ENCODE measurements around the gene TMEM245.
"Not testable (repeated sequence)": the region's sequence is repeated elsewhere in the genome, so short reads cannot be mapped to it uniquely, and the experiment has no call there.

TMEM245 gene

DNA sequence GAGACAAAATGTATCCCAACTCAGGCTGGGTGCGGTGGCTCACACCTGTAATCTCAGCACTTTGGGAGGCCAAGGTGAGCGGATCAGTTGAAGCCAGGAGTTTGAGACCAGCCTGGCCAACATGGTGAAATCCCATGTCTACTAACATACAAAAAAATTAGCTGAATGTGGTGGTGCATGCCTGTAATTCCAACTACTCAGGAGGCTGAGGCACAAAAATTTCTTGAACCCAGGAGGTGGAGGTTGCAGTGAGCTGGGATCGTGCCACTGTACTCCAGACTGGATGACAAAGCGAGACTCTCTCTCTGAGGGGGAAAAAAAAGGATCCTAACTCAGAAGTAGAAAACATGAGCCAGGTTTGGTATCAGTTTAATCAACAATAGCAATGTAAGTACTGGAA lies 66.6 kb downstream of the TMEM245 start:
- DNase-seq: not testable (repeated sequence)

GRCh38 chr9:109052416-109052815 lies 67.3 kb downstream of the TMEM245 start:
- no peak for DNase-seq

- no peak for DNase-seq
Observed at GRCh38 chr9:109051733-109052132, 68.0 kb downstream of the TMEM245 start.

GRCh38 chr9:109050444-109050843 lies 69.3 kb downstream of the TMEM245 start:
- no peak for DNase-seq

GRCh38 chr9:109048822-109049221 lies 70.9 kb downstream of the TMEM245 start:
- DNase-seq: no peak

DNA sequence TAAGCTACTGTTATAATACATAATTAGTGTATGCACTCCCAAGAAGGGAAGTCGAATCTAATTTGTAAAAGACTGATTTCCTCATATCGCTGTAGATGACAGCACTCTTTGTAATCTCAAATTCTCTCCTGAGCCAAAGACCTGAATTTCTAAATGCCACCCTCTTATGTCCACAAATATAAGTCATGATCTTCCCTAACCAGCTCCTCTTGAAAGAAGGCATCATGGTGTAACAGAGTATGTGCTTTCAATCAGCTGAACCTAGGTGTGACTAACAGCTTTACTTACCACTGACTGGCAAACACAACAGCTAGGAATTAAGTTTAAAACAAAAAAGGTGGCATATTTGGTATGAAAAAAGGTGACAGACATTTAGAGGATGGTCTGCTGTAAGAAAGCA lies 72.5 kb downstream of the TMEM245 start:
- DNase-seq: no peak

DNA sequence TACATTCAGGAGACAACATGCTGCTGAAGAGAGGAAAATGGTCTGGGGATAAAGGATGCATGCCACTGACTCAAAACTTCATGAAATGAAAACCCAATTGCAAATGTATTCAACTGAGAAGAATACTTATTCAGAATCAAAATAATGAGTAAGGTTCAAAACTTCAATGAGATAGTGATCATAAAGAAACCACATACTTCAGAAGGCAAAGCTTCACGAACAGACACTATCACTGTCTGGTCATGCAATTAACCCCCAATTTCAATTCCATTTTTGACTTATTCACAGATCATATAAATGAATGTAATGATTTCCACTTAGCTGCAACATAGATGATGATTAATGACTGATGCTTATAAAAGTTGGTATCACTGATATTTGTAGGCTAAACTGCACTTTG lies 73.4 kb downstream of the TMEM245 start:
- no peak for DNase-seq

- no peak for DNase-seq
Observed at GRCh38 chr9:109043578-109043977, 76.2 kb downstream of the TMEM245 start.

DNA sequence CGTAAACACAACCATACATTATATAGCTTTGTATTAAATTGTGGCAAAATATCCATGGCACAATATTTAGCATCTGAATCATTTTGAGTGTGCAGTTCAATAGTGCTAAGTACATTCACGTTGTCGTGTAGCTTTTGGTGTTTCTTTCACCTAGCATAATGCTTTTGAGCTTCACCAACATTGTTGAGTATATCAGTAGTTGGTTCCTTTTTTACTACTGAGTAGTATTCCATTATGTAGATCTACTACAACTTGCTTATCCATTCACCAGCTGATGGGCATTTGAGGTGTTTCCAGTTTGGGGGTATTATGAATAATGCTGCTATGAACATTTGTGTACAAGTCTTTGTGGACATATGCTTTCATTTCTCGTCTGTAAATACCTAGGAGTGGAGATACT lies 79.2 kb downstream of the TMEM245 start:
- no peak for DNase-seq

DNA sequence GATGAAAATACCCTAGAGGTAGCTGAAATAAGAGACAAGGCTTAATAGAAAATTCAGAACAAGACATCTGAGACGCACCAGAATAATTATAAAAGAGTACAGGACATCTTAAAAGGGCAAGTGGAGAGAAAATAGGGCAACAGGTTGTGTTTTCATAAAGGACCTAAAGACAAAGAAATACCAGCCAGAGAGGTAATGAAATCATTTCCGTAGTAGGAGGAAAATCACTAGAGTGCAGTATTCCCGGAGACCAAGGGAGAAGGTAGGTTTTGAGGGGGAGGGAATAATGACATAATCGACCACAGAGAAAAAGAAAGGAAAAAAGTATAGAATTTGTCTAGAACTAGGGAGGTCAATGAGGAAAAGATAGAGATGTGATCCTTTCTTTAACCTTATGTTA lies 80.2 kb downstream of the TMEM245 start:
- DNase-seq: no peak

DNA sequence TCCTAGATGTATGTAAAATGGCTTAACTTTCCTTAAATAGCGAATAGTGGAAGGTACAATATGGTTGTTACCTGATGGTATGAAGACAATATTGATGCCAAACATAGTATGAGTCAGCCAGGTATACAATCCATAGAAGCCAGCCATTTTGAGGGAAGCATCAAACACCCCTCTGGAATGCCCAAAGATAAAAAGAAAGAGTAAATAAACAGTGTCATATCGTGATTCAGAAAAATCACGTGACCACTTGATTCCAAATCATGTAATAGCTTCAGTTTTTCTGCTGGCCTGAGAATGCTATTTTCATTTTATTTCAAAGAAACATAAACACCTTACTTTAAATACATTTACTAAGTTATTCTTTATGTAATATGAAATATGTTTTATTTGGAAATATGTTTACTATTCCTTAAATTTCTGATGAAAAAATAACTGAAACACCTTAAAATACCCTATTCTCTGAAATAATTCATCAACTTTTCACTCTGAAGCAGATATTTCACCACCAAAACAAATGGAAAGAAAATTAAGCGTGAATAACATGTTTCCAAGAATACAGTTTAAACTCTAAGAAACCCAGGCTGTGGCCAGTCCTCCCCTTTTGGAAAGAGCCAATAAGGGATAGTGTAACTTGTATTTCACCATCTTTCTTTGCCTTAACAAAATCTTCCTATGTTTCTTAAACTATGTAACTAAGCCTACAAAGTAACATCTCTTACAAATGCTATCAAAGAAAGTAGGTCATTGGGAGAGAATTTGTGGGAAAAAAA lies 81.6 kb downstream of the TMEM245 start:
- no peak for DNase-seq

DNA sequence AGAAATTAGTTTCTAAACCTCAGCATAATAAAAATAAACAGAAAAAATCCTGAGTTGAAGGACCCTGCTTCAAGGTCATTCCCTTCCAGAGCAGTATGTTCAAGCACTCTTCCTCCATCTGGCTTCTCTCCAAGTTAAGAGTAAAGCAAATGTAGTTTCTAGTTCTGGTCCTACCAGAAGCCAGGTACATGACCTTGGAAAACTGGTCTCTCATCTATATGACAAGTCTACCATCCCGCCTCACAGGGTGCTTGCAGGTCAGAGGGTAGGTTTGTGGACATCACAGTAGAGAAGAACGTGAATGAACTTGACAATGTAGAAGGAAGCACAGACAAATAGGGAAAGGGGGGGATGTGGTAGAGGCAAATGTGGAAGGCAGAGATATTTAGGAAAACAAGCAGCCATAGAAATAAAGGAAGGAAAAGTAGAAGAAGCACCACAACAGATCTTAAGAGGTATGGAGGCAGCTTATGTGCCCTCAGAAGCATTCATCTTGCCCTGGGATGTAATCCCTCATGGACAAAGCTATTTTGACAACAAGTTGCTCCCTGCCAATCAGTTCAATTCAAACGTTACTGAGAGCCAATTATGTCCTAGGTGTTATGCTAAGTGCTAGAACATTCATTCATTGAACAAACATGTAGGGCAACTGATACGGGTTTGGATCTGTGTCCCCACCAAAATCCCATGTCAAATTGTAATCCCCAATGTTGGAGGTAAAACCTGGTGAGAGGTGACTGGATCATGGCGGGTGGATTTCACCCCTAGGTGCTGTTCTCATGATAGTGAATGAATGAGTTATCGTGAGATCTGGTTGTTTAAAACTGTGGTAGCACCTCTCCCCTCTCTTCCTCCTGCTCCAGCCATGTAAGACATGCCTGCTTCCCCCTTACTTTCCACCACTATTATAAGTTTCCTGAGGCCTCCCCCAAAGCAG lies 82.7 kb downstream of the TMEM245 start:
- DNase-seq: no peak

DNA sequence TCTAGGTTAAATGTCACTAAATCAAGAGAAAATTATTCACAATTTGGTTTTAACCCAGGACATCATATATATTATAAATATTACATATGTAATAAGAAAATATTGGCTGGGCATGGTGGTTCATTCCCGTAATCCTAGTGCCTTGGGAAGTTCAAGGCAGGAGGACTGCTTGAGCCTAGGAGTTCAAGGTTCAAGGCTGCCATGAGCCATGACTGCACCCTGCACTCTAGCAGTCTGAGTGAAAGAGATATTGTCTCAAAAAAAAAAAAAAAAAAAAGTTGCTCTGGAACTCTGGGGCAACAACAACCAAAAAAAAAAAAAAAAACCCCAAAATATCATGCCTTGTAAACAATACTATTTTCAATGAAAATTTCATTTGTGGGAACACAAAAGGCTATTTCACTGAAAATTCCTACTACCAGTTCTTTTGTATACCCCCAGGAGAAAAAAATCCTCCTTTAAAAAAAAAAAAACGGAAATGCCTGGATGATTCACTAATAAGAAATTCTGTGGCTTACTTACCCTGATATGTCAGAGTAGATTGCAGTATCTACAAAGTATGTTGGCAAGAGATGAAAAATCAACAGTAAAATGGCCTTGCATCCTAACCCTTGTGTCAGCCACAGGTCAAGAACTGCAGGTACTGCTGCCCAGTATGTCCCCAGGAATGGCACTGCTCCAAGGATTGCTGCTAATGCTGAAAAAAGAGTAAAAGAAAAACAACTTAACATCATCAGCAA lies 83.9 kb downstream of the TMEM245 start:
- no peak for DNase-seq

DNA sequence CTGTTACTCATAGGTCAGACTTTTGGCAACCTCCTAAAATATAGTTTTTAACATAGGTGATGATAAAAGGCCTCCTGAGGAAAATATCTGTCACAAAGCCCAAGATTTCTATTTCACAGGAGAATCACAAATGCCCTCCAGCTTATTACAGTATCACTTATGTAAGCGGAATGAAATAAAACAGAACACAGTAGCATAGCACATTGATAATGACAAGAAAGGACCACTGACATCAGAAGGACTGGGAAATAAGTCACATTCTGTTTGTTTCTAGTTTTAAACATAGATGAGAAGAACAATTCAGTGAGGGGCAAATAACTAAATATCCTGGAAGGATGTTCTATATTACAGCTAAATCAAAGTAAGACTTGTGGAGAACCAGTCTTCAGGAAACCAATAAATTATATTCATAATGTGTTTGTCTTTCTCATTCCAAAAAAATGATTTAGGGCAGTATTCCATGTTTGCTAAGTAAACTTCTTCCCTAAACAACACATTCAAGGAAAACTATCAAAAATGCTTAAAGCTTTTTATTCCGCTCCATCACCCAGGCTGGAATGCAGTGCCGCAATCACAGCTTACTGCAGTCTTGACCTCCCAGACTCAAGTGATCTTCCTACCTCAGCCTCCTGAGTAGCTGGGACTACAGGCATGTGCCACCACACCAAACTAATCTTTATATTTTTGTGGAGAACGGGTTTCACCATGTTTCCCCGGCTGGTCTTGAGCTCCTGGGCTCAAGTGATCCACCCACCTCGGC lies 85.6 kb downstream of the TMEM245 start:
- DNase-seq: no peak

DNA sequence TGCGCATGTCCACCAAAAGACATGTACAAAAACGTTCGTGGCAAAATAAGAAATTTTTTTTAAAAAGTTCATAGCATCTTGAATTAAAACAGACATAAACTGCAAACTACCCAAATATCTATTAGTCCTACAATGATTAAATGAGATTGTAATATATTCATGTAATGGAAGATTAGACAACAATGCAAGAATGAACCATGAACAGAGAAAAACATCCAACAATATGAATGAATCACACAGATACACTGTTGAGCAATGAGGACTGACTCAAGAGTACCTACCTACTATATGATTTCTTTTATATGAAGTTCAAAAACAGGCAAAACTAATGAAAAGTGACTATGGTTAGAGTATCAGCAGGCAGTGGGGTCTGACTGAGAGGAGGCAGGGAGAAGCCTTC lies 88.5 kb downstream of the TMEM245 start:
- no peak for DNase-seq

DNA sequence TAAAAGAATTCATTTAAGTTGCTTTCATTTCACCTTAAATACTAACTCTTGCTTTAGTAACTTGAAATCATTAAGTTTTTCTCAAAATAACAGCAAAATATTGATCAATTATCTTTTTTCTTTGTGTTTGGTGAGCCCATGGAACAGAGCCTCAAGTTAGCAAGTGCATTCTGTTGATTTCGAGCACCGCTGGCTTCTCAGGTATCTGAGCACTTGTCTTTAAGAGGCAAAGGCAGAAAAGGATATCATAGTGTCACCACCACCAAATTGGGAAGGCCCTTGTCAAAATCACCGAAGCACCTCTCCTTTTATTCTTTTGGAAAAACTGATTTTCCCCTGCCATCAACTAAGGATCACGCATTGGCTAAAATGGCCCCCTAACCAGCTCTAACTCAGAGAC lies 89.3 kb downstream of the TMEM245 start:
- DNase-seq: no peak

DNA sequence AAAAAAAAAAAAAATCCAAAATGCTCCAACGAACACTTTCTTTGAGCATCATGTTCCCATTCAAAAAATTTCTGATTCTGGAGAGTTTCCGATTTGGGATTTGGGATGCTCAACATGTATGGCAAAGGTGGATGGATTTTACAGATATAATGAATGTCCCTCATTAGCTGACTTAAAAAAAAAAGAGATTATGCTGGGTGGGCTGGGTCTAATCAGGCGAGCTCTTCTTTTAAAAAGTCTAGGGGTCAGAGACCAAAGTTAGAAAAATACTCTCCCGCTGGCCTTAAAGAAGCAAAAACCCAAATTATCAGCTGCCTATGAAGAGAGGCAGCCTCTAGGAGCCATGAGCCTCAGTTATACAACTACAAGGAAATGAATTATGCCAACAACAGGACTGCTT lies 91.3 kb downstream of the TMEM245 start:
- DNase-seq: no peak

GRCh38 chr9:109027176-109027575 lies 92.6 kb downstream of the TMEM245 start:
- no peak for DNase-seq

DNA sequence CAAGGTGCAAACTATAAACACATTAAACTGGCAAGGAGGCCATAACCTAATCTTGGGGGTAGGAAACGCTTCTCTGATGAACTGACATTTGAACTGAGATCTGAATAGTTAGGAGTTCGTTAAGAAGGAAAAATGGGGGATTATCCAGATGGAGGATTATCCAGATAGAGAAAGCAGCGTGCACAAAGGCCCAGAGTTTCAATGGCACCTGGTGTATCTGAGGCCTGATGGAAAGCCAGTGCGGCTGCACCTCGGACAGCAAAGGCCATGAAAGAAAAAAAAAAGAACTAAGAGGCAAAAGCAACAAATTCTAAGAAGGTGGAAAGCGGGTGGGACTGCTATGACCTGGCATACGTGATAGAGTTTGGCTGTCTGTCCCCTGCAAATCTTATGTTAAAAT lies 93.4 kb downstream of the TMEM245 start:
- DNase-seq: no peak

DNA sequence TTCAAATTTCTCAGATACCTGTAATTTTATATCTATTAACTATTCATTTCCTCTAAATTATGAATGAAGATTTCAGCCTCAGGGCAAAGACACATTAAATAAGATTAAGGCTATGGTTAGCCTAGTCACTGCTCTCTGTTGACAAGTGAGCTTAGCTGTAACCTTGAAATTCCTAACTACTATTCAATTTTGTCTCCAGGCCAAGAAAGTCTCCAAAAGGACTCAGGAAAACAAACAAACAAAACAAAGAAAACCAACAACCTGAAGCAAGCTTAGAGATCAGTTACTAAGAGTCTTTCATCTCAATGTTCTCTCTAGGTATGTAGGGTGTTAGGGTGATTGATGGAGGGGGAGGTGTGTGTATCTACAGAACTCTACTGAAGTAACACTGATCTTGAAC lies 96.9 kb downstream of the TMEM245 start:
- no peak for DNase-seq

DNA sequence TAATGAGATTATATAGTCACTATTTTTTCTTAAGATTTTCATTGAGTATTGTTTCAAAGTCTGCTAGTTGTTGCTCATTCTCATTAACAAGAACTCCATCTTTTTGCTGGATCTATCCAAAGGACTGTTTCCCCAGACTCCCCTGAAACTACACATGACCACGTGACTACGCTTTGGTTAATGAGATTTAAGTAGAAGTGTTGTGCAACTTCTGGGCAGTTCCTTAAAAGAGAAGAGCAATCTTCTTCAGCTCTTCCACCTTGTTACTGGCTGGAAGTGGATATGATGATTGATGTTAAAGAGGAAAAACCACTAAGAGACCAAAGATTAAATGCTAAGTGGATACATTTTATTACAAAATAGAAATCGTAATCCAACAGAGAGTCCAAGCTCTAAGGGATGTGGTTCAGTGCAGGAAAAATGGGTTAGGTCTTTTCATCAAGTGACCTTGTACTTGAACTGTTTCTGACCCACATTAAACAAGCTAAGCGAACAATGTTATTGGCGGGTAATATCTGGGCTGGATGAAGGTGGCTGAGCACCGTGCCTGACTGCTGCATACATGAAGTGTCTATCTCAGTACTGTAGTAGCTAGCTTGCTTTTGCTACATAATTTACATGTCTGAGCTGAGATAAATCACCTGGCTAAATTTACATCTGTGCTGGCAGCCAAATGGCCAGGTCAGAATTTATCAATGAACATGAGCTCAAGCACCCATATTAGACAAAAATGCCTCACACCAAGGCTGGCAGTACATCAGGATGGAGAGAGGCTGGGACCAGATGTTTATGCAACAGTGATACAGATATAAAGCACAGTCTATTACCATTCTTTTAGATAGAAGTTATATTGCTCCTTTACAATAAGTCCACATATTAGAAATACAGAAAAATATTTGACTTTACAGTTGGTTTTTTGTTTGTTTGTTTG lies 98.9 kb downstream of the TMEM245 start:
- DNase-seq: no peak

DNA sequence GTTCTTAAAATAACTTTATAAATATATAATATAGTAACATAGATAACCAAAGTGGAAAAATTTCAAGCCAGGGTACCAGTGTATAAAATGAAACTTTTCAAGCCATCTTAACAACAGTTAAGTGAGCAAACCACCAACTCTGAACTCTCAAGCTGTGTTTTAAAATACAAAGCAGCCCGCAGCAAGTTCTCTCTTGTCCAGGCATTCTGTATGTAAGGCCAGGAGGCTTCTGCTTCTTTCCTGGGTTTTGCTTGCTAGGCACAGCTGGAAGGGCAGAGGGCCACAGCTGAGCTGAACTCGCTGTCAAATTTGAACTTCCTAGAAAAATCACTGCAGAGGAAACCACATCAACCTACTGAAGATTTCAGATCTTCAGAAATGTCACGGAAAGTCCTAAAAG lies 99.6 kb downstream of the TMEM245 start:
- DNase-seq: no peak
